MCF 10A (cell line): ENCODE results near the gene MORC3. TPM values are rescaled to one million over a fixed set of nuclear protein-coding genes. Genes with fewer than 3 reads are reported as not detected.
"Not testable (repeated sequence)": the region's sequence is repeated elsewhere in the genome, so short reads cannot be mapped to it uniquely, and the experiment has no call there.

Source experiments
- BruUV-seq: library from RNA; stranded (reverse); fragments of 400-500 nt; replicated peaks from 2 replicates; lab custom pipeline; 2021; lab: Mats Ljungman, UMichigan
- CTCF ChIA-PET: fragments of 300-600 bp; sonication (Branson Sonifier 250); formaldehyde crosslinking; extraction: SDS; loops from one replicate; lab custom pipeline; 2021; ENCODE audit warnings: antibody characterized with exemption, inconsistent platforms; lab: Yijun Ruan, JAX
- POLR2A ChIA-PET: fragments of 300-600, 350-650 bp; sonication (Branson Sonifier 250); formaldehyde crosslinking; extraction: SDS; loops from one replicate; lab custom pipeline; 2020; ENCODE audit warnings: antibody characterized with exemption, inconsistent platforms; lab: Yijun Ruan, JAX
- DNase-seq: peaks from one replicate; pipeline ENCODE4 v3.0.0-alpha.2; 2018; ENCODE audit not compliant: unreplicated experiment
- H3K27ac Mint-ChIP-seq: one replicate; pipeline ENCODE4 v1.8.0; 2022; ENCODE audit warnings: mild to moderate bottlenecking, low read depth, mixed read lengths; ENCODE audit not compliant: unreplicated experiment
- H3K27me3 Mint-ChIP-seq: one replicate; pipeline ENCODE4 v1.8.0; 2022; ENCODE audit warnings: mixed read lengths; ENCODE audit not compliant: insufficient read depth, unreplicated experiment
- H3K36me3 Mint-ChIP-seq: one replicate; pipeline ENCODE4 v1.8.0; 2022; ENCODE audit warnings: mild to moderate bottlenecking, moderate library complexity, mixed read lengths; ENCODE audit not compliant: insufficient read depth, unreplicated experiment
- H3K4me1 Mint-ChIP-seq: one replicate; pipeline ENCODE4 v1.8.0; 2022; ENCODE audit warnings: mixed read lengths; ENCODE audit not compliant: insufficient read depth, unreplicated experiment
- H3K4me3 Mint-ChIP-seq: one replicate; pipeline ENCODE4 v1.8.0; 2022; ENCODE audit warnings: mild to moderate bottlenecking, moderate library complexity, mixed read lengths; ENCODE audit not compliant: unreplicated experiment
- H3K9me3 Mint-ChIP-seq: one replicate; pipeline ENCODE4 v1.8.0; 2022; ENCODE audit warnings: mixed read lengths; ENCODE audit not compliant: unreplicated experiment
- CTCF ChIP-seq: fragments of 200-600 bp; IDR thresholded peaks from one replicate; pipeline ENCODE4 v1.8.0; 2022; ENCODE audit warnings: antibody characterized with exemption, mild to moderate bottlenecking; ENCODE audit not compliant: unreplicated experiment
- intact Hi-C: fragments of 100-400 bp; cut with micrococcal nuclease; formaldehyde crosslinking; loops from 2 replicates; pipeline ENCODE4 v1.14.1; 2022
- total RNA-seq: library from RNA; stranded (reverse); gene quantifications from 2 replicates; pipeline ENCODE4 v1.2.3, GENCODE V29; 2022

The MORC3 gene
- total RNA-seq, 1 experiment from 2014 or later: 31.1 TPM

- H3K9me3 Mint-ChIP-seq: no peaks in the 10 kb centered on the region
- H3K27ac Mint-ChIP-seq: no peak overlapping the region
- ChIA-PET POLR2A (interaction anchor here (0.8 to 2.3 kb wide), 4 partner anchors 10 to 44 kb away, joined by 3 to 8 read pairs (median 4); no protein-coding TSS in a partner anchor), CTCF (interaction anchor here (0.6 to 0.7 kb wide), 2 partner anchors 112 to 555 kb away, joined by 3 to 6 read pairs; no protein-coding TSS in a partner anchor)
- no peak for TF ChIP-seq CTCF
- peaks cover 8% of the 10 kb centered on the region for H3K36me3 Mint-ChIP-seq
- BruUV-seq: TSS peak; percentile 37
- H3K4me1 Mint-ChIP-seq: no peaks in the 10 kb centered on the region
- no peaks in the 10 kb centered on the region for H3K27me3 Mint-ChIP-seq
- intact Hi-C loops: loop anchor here (5.0 kb wide), 1 partner anchor 244 kb away; no protein-coding TSS in a partner anchor
- DNase-seq: no peak
- peak overlapping the region; percentile 70 for H3K4me3 Mint-ChIP-seq
Measured at GRCh38 chr21:36386031-36386642, 66.1 kb downstream of the MORC3 start.

- Mint-ChIP-seq H3K27me3 (no peaks in the 10 kb centered on the region), H3K4me3 (no peak overlapping the region), H3K9me3 (no peaks in the 10 kb centered on the region), H3K36me3 (peaks cover 19% of the 10 kb centered on the region), H3K27ac (no peak overlapping the region), H3K4me1 (no peaks in the 10 kb centered on the region)
- CTCF ChIA-PET: no interaction called here
- no peak for TF ChIP-seq CTCF
- intact Hi-C loops: loop anchor here (5.0 kb wide), 1 partner anchor 246 kb away; no protein-coding TSS in a partner anchor
- no peak for DNase-seq
- no TSS peak for BruUV-seq
- POLR2A ChIA-PET: interaction anchor here (0.6 to 0.9 kb wide), 3 partner anchors 9 to 42 kb away, joined by 3 read pairs; no protein-coding TSS in a partner anchor
Measured at GRCh38 chr21:36388096-36388495, 68.1 kb downstream of the MORC3 start.

- intact Hi-C loops: loop anchor here (5.0 kb wide), 1 partner anchor 247 kb away; no protein-coding TSS in a partner anchor
- peaks cover 24% of the 10 kb centered on the region for H3K36me3 Mint-ChIP-seq
- no TSS peak for BruUV-seq
- ChIA-PET POLR2A (interaction anchor here (0.6 kb wide), 1 partner anchor 41 kb away, joined by 3 read pairs; no protein-coding TSS in a partner anchor), CTCF (interaction anchor here (0.7 kb wide), 1 partner anchor 414 kb away, joined by 3 read pairs; no protein-coding TSS in a partner anchor)
- H3K4me1 Mint-ChIP-seq: no peaks in the 10 kb centered on the region
- no peak for DNase-seq
- H3K4me3 Mint-ChIP-seq: no peak overlapping the region
- H3K27me3 Mint-ChIP-seq: no peaks in the 10 kb centered on the region
- no peak for TF ChIP-seq CTCF
- no peaks in the 10 kb centered on the region for H3K9me3 Mint-ChIP-seq
- H3K27ac Mint-ChIP-seq: no peak overlapping the region
Measured at GRCh38 chr21:36388835-36389234, 68.8 kb downstream of the MORC3 start.

- intact Hi-C loops, POLR2A ChIA-PET, H3K4me1 Mint-ChIP-seq, H3K27ac Mint-ChIP-seq, H3K9me3 Mint-ChIP-seq, H3K27me3 Mint-ChIP-seq, H3K4me3 Mint-ChIP-seq, DNase-seq, BruUV-seq: not testable (repeated sequence)
- H3K36me3 Mint-ChIP-seq: peaks cover 33% of the 10 kb centered on the region
- CTCF ChIA-PET: interaction anchor here (0.8 kb wide), 1 partner anchor 38 kb away, joined by 3 read pairs; no protein-coding TSS in a partner anchor
Measured at GRCh38 chr21:36391649-36392048, 71.7 kb downstream of the MORC3 start.
